HEK293T (cell line): Measurements from ENCODE around the gene UGT1A1.

Experiments
- CTBP1 ChIP-seq: fragments of 450-650 bp; IDR thresholded peaks from 2 replicates; pipeline ENCODE4 v1.6.1; 2016; ENCODE audit warnings: borderline replicate concordance
- FOXA1 ChIP-seq: fragments of 450-650 bp; IDR thresholded peaks from 2 replicates; pipeline ENCODE4 v1.6.1; 2016; ENCODE audit warnings: mild to moderate bottlenecking
- FOXK2 ChIP-seq: fragments of 450-650 bp; IDR thresholded peaks from 2 replicates; pipeline ENCODE4 v1.6.1; 2016; ENCODE audit warnings: mild to moderate bottlenecking
- FOXM1 ChIP-seq: fragments of 450-650 bp; IDR thresholded peaks from 2 replicates; pipeline ENCODE4 v1.6.1; 2017; ENCODE audit warnings: mild to moderate bottlenecking, borderline replicate concordance
- HDGF ChIP-seq: fragments of 450-650 bp; IDR thresholded peaks from 2 replicates; pipeline ENCODE4 v1.6.1; 2017; ENCODE audit warnings: antibody characterized with exemption, borderline replicate concordance
- NFRKB ChIP-seq: fragments of 450-650 bp; IDR thresholded peaks from 2 replicates; pipeline ENCODE4 v1.6.1; 2016; ENCODE audit warnings: mild to moderate bottlenecking, moderate library complexity
- SUZ12 ChIP-seq: fragments of 450-650 bp; IDR thresholded peaks from 2 replicates; pipeline ENCODE4 v1.6.1; 2016; ENCODE audit warnings: mild to moderate bottlenecking

DNA sequence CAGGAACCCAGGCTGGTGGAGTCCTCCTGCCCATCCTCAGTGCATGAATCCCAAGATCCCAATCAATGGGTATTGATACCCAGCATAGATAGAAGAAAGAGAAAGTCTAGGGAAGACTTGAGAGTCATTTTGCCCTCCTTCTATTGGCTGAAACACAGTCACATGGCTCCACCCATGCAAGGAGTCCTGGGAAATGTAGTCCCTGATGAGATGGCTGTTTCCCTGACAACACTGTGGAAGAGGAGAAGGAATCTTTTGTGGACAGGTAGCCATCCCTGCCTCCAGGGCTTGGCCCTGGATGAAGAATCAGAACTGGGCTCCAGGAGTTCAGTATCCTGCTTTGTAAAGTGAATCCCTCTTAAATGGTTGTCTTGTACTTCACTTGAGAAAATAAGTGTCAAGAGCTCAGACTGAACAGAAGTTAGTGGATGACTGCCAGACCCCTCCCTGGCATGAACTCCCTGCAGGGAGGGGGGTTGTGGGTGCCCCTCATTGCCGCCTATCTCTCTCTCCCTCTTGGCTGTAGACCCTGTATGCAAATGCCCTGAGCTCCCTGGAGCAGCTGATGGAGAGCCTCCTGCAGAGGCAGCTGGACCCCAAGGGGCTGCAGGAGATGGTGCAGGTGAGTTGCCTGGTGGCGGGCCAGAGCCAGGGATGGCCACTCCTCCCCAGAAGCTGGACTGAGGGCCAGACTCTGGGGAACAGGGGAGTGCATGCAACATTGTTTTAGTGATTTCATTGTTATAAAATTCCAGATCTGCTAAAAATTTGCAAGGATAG, 54.2 kb downstream of the UGT1A1 start:
- no peak for TF ChIP-seq FOXM1
- TF ChIP-seq CTBP1: no peak
- TF ChIP-seq FOXA1: no peak
- no peak for TF ChIP-seq SUZ12
- no peak for TF ChIP-seq NFRKB
- TF ChIP-seq HDGF: no peak
- no peak for TF ChIP-seq FOXK2
